Measurements from ENCODE around the gene LBHD2. TPM values are rescaled to one million over a fixed set of nuclear protein-coding genes. Genes with fewer than 3 reads are reported as not detected.

LBHD2 gene
- total and polyA plus RNA-seq, 2 of the 13 experiments (the other 11 are each of a cell fraction or from before 2014, with no cell fraction given), result 0.67 to 1.00 TPM

- TF ChIP-seq ZNF646 (CRISPR knock-in tag; IDR thresholded peaks at IDR 0.05) (no peak), SMYD3 (CRISPR knock-in tag; IDR thresholded peaks at IDR 0.05) (no peak), SYNCRIP (IDR thresholded peaks at IDR 0.05; ENCODE audit: insufficient read depth, low read depth, low read length) (no peak), U2AF2 (IDR thresholded peaks at IDR 0.05; ENCODE audit: low read depth, low read length) (no peak), ZBTB2 (CRISPR knock-in tag; IDR thresholded peaks at IDR 0.05; ENCODE audit: low read depth) (peak; percentile 69; the same call in 1 of the 2 replicates), ZFP37 (CRISPR knock-in tag; IDR thresholded peaks at IDR 0.05; ENCODE audit: borderline replicate concordance) (peak; percentile 70; the same call in 1 of the 2 replicates), ELK4 (CRISPR knock-in tag; IDR thresholded peaks at IDR 0.05; ENCODE audit: borderline replicate concordance) (no peak), HIC2 (CRISPR knock-in tag; IDR thresholded peaks at IDR 0.05; ENCODE audit: low read depth) (peak; percentile 71), BORCS8-MEF2B (CRISPR knock-in tag; IDR thresholded peaks at IDR 0.05) (peak; percentile 84; the same call in 1 of the 2 replicates), U2AF1 (optimal IDR thresholded peaks at IDR 0.05; ENCODE audit: low read depth, low read length) (no peak), YY1 (IDR thresholded peaks at IDR 0.05; ENCODE audit: insufficient read depth, insufficient replicate concordance, low read depth, low read length) (peak; percentile 70), FLYWCH1 (CRISPR knock-in tag; IDR thresholded peaks at IDR 0.05) (no peak), ZNF607 (CRISPR knock-in tag; IDR thresholded peaks at IDR 0.05; ENCODE audit: borderline replicate concordance) (peak; percentile 12; the same call in 1 of the 2 replicates), CSRNP1 (CRISPR knock-in tag; IDR thresholded peaks at IDR 0.05) (no peak; the same call in 1 of the 2 replicates), PAF1 (CRISPR knock-in tag; IDR thresholded peaks at IDR 0.05) (no peak)
Observed at GRCh38 chr14:103099081-103099732, 15.2 kb downstream of the LBHD2 start (continued).
